ENCODE measurements around the gene GREB1L.
A peak's percentile ranks its signal among the peaks of the same experiment; 100 is the strongest.
"Not testable (repeated sequence)": the region's sequence is repeated elsewhere in the genome, so short reads cannot be mapped to it uniquely, and the experiment has no call there.

The GREB1L gene

GRCh38 chr18:21242141-21242779 is at the start of gene GREB1L:
GREB1L (plus strand) TSS chr18:21242232; CDS start chr18:21383519, 141,287 bp downstream.
- FAIRE-seq: no peak

GRCh38 chr18:21192308-21192624 is 49.8 kb upstream of the GREB1L start:
- no peak for FAIRE-seq

GRCh38 chr18:21194871-21195771 is 46.9 kb upstream of the GREB1L start:
- FAIRE-seq: peak; percentile 88

GRCh38 chr18:21196426-21196825 is 45.6 kb upstream of the GREB1L start:
- FAIRE-seq: no peak

- no peak for FAIRE-seq
Measured at GRCh38 chr18:21203126-21203525, 38.9 kb upstream of the GREB1L start.

GRCh38 chr18:21203542-21204241 is 38.3 kb upstream of the GREB1L start:
- no peak for FAIRE-seq

GRCh38 chr18:21205695-21206094 is 36.3 kb upstream of the GREB1L start:
- FAIRE-seq: no peak

GRCh38 chr18:21210278-21210677 is 31.8 kb upstream of the GREB1L start:
- no peak for FAIRE-seq

GRCh38 chr18:21210784-21211183 is 31.2 kb upstream of the GREB1L start:
- FAIRE-seq: no peak

GRCh38 chr18:21214409-21214808 is 27.6 kb upstream of the GREB1L start:
- not testable (repeated sequence) for FAIRE-seq

- FAIRE-seq: no peak
Measured at GRCh38 chr18:21215490-21215889, 26.5 kb upstream of the GREB1L start.

GRCh38 chr18:21218862-21219261 is 23.2 kb upstream of the GREB1L start:
- FAIRE-seq: no peak

GRCh38 chr18:21230436-21230835 is 11.6 kb upstream of the GREB1L start:
- no peak for FAIRE-seq

- FAIRE-seq: no peak
Measured at GRCh38 chr18:21241301-21242048, 557 bp upstream of the GREB1L start.

GRCh38 chr18:21242780-21243401 is 859 bp downstream of the GREB1L start:
- FAIRE-seq: no peak

GRCh38 chr18:21254576-21254975 is 12.5 kb downstream of the GREB1L start:
- no peak for FAIRE-seq

GRCh38 chr18:21255211-21255610 is 13.2 kb downstream of the GREB1L start:
- FAIRE-seq: no peak

- no peak for FAIRE-seq
Measured at GRCh38 chr18:21257386-21257785, 15.4 kb downstream of the GREB1L start.

- peak; percentile 28 for FAIRE-seq
Measured at GRCh38 chr18:21260621-21261020, 18.6 kb downstream of the GREB1L start.

- no peak for FAIRE-seq
Measured at GRCh38 chr18:21261352-21261751, 19.3 kb downstream of the GREB1L start.

GRCh38 chr18:21262244-21262643 is 20.2 kb downstream of the GREB1L start:
- FAIRE-seq: no peak

GRCh38 chr18:21262979-21263378 is 20.9 kb downstream of the GREB1L start:
- no peak for FAIRE-seq
